NOMO-1 treated with DMSO at 0.1 percent for 48 hours (cell line): ENCODE results near the gene EFEMP2.

Experiments
- DNase-seq: peaks from one replicate; lab custom pipeline; 2025; ENCODE audit not compliant: unreplicated experiment; lab: John Stamatoyannopoulos, UW

The EFEMP2 gene

DNA sequence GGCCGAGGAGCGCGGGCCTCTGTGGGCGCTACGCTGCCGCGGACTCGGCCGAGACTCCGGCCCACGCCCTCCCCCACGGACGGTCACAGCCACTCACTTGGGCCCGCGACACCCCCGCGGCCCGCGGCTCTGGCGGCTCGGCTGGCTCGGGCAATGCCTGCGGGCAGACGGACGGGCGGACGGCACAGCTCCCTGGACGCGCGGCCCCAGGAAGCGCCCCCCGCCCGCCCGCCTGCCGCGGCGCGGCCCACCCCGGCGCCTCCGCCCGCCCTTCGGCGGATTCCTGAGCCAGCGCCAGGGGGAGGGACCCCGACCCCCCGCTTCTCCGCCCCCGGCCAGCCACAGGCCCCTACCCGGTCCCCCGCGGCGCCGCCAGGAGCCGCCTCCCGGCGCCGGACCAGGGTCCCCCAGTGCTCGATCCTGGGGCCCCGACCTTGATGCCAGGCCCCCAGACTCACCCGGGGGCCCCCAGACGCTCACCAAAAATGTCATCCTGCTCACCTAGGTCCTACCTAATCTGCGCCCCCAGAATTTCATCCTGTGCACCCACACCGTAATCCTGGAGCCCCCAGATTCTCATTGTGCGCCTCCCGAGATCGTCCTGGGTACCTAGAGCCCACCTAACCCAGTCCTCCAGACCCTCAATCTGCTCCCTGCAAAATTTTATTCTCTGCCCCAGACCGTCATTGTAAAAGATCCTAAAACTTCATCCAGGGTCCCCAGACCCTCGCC lies at the start of gene EFEMP2:
Gene EFEMP2, minus strand, starts transcription at position 215 of the 732 bp plus-strand sequence. CDS start 446 bp downstream, outside the sequence.
- no peak for DNase-seq

DNA sequence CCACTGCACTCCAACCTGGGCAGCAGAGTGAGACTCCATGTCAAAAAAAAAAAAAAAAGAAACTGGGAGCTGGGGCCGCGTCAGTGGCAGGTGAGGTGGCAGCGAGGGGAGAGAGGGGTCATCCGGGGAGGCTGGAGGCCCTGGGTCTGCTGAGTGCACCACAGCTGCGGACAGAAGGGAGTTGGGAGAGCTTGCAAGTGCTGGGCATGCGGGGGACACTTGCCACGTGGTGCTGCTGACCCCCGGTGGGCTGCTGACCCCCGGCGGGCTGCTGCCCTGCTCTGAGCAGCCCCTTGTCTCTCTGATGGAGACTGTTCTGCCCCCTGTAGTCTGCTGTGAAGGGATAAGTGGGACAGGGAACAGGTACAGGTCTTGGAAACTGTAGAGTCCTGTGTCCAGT lies 49.3 kb upstream of the EFEMP2 start:
- no peak for DNase-seq

DNA sequence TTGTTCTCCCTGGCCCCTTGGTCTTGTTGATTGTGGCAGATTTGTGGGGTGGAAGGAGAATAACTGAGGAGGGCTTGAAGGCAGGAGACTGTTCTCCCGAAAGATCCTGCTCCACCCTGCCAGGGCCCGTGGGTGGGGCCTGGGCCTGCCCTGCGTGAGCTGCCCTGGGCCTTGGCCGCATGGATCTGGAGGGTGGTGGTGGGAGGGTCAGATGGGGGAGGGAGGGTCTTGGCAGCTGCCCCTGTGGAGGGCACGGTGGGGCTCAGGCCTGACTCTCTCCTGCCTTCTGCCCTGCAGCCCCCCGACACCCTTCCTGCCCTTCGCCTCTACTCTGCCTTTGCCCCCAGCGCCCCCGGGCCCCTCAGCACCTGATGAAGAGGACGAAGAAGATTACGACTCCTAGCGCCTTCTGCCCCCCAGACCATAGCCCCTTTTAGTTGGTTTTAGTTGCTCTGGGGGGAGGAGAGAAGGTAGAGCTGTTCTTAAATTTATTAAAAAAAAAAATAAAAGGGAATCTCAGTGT lies 48.5 kb upstream of the EFEMP2 start:
- DNase-seq, result no peak

DNA sequence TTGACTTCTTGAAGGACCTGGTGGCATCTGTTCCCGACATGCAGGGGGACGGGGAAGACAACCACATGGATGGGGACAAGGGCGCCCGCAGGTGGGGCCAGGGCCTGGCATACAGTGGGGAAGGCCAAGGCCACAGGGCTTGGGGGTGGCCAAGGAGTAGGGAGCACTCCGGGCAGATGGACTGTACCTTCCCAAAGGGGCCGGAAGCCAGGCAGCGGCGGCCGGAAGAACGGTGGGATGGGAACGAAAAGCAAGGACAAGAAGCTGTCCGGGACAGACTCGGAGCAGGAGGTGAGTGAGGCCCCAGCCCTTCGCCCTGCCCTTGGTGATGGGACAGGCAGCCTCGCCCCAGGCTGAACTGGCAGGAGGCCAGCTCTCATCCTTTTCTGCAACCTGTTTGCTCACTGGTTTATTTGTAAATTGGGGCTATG lies 47.8 kb upstream of the EFEMP2 start:
- DNase-seq, result no peak

DNA sequence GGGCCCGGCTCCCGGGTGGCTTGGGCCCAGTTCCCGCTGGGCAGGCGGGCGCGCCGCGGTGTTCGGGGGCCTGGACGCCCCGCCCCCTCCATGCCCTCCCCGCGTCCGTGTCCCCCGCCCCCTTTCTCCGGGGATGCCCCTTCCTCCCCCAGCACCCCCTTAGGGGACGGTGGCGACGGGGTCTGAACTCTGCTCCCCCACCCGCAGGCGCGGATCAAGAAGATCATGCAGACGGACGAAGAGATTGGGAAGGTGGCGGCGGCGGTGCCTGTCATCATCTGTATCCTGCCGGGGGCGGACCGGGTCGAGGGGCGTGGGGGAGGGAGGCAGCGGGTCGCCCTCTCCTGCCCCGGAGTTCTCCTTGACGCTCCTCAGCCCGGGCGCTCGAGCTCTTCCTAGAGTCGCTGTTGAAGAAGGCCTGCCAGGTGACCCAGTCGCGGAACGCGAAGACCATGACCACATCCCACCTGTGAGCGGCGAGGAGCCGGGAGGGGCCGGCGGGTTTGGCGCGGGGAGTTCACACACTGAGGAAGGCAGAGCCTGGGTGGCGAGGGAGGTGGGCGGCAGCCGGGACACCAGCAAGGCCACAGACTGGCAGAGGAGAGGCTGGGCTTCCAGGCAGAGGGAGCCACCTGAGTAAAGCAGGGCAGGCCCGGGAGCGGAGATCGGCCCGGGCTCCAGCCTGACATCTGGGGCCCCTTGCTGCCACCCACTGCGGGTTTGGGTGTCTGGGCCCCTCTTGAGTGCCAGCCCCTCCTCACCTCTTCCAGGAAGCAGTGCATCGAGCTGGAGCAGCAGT lies 47.2 kb upstream of the EFEMP2 start:
- DNase-seq, result no peak

DNA sequence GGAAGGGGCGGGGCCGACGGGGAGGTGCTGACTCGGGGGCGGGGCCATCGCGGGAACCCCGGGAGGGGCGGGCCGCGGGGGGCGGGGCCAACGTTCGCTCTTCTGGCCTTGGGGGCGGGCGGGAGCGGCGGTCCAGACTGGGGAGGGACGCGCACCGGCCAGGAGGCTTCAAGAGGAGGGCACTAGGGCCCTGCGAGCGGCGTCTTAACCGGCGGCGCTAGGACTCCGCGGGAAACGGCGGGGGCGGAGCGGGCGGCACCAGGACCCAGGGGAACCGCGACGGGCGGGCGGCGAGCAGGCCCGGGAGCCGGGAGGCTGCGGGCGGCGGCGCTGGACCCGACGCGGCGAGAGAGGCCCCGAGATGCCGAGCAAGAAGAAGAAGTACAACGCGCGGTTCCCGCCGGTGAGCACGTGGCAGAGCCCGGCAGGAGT lies 46.6 kb upstream of the EFEMP2 start, which contains the start of gene DRAP1:
Gene DRAP1, plus strand, starts transcription at position 286 of the 432 bp plus-strand sequence. Its CDS starts 76 bp downstream, at position 362.
- peak; percentile 99 for DNase-seq

DNA sequence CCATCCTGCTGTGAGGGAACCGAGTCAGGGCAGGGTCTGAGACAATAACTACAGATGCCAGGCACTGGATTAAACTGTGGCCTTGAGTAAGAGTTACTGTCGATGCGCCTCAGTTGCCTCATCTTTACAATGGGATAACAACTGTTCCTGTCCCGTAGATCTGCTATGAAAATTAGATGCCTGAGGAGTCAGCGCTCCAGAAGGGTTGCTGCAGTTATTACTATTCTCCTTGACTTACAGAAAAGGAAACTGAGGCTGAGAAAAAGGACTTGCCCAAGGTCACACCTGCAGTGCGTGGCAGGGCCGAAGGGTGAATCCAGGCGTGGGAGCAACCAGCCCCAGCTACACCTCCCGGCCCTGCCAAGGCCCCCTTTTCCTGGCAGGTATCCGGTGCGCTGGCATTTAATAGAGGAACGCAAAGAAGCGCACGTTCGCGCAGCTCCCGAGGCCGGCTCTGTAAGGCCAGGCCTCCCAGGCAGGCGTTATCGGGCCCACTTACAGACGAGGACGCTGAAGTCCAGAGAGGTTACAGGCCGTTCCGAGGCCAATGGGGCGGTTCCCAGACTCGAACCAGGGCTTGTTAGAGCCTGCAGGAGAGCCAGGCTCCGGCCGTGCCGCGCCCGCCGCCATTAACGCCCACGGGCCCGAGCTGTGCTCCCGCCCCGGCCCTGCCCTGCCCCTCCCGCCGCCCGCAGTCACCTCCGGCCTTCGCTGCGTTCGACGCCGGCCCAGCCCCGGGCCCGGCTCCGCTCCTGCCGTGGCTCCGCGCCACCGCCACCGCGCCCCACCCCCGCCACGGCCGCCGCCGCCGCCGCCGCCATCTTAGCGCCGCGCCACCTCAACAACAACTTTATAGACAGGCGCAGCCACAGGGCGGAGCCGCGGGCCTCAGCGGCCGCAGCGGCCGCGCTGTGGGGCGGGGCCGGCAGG lies 45.9 kb upstream of the EFEMP2 start, which contains the start of gene C11orf68:
Gene C11orf68, minus strand, starts transcription at position 852 of the 930 bp plus-strand sequence. Its CDS starts 31 bp downstream, at position 821.
- DNase-seq, result peak; percentile 20

DNA sequence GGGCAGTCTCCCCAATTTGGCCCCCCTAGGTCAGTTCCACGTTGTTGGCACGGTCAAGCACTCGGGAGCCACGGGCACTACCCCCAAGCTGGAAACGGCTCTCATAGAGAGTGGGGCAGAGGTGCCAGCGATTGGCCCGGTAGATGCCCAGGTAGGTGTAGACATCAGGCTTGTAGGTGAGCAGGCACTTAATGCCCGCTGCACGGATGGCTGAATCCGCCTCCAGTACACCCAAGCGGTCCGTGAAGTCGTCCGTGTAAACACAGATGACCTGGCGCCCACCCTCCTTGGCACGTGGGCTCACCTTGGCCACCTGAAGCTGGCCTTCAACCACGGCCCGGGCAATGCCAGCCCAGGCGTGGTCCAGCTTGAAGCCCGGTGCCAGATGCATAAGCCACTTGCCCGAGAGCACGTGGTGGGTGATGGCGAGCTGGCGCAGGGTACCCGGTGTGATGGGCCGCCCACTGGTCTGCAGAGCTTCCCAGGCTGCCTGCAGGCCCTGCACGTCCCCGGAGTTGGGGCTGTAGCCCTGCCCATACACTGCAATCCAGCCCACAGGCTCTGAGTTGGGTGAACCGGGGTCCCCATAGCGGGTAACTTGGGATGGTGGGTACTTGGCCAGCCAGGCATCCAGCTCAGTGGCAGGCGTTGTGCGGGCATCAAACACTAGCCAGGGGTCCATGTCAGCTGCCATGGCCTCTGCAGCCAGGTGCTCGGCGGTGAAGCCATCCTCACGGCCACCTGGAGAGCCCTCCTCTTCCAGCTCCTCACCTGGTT lies 45.0 kb upstream of the EFEMP2 start:
- DNase-seq, result no peak

DNA sequence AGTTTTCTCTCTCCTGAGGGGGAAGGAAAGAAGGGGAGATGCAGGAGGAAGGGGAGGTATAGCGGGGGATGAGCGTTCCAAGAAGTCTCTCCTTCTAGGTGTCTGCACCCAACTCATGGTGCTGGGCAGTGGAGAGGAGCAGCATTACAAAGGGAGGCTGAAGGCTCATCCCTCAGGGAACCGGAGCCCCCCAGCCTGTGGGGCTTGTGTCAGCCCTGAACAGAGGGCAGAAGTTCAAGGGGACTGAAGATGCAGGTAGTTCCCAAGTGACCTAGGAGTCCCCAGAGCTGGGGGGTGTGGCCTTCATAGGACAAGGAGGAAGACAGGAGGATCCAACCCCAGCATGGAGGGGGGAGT lies 44.5 kb upstream of the EFEMP2 start:
- no peak for DNase-seq

DNA sequence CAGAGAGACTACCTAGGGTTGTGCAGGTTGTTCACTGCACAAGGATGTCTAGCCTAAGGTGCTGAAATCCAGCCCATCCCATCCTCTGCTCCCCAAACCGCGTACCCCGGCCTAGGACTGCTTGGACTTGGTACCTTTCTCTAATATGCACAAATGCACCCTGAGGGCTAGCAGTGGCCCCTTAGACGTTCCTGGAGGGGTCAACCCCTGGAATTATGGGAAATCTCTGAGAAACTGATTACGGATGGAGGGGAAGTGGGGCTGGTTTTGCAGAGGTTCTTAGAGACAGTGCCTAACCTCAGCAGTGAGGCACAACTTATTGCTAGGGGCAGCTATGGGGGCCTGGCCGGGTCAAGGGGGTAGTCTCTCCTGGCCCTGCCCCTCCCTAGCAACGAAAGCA lies 43.8 kb upstream of the EFEMP2 start:
- DNase-seq, result no peak

DNA sequence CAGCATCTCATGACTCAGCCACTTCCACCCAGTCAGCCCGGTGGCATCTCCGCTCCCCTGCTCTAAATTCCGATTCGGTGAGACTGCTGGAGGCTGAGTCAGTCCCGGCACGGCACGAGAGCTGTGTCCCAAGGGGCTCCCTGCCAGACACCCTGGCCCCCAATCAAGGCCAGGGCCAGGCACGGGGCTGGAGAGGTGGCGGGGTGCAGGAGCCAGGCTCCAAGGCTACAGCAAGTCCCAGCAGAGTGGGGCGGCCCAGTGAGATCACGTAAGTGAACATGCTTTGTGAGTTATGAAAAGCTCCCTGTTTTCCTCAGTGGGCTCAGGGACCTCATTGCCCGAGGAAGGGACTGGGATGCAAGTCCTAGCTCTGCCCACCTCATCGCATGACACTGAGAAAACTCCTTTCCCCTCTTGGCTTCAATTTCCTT lies 43.2 kb upstream of the EFEMP2 start:
- no peak for DNase-seq

DNA sequence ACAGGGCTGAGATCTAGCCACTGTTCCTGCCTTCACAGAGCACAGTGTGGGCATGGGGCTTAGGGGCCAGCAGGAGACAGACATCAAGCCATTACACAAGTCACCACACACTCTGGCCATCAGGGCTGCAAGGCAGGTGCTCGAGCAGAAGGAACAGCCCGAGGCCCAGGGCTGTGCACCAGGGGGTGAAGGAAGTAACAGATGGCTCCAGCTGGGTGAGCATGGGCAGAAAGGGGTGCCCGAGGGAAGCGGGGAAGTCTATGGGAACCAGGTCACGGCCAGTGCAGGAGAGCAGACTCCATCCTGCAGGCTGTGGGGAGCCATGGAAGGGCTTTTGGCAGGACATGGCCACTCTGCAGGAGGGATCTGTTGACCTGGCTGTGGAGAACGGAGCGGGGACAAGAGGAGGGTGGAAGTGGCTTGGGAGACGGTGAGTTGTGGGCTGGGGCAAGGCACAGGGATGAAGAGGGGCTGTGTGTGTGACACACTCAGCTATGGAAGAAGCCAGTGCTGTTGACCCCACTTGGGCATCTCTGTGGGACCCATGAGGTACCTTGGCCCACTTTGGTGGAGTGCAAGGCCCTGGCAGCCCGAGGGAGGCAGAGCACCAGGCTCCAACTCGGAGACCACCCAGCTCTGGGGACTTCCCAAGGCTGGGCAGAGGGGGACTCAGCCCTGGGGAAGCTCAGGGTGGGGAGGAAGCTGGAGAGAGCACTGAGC lies 42.7 kb upstream of the EFEMP2 start:
- no peak for DNase-seq

DNA sequence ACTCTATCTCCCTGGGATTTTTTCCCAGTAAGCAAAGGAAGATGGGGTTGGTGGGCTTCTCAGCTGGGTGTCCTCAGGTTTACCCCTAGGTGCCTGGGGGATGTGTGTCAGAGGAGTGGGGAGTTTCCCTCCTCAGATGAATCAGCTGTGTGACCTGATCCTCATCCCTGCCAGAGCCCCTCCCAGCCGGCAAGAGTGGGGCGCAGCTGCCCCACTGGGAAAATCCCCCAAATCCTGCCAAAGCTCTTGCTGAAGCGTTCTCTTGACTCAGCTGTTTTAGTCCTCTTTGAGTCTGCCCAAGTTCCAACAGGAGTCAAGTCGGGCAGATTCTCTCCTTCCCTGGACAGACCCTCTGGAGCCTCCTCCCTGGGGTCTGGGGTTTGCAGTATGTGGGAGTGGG lies 40.2 kb upstream of the EFEMP2 start:
- no peak for DNase-seq

DNA sequence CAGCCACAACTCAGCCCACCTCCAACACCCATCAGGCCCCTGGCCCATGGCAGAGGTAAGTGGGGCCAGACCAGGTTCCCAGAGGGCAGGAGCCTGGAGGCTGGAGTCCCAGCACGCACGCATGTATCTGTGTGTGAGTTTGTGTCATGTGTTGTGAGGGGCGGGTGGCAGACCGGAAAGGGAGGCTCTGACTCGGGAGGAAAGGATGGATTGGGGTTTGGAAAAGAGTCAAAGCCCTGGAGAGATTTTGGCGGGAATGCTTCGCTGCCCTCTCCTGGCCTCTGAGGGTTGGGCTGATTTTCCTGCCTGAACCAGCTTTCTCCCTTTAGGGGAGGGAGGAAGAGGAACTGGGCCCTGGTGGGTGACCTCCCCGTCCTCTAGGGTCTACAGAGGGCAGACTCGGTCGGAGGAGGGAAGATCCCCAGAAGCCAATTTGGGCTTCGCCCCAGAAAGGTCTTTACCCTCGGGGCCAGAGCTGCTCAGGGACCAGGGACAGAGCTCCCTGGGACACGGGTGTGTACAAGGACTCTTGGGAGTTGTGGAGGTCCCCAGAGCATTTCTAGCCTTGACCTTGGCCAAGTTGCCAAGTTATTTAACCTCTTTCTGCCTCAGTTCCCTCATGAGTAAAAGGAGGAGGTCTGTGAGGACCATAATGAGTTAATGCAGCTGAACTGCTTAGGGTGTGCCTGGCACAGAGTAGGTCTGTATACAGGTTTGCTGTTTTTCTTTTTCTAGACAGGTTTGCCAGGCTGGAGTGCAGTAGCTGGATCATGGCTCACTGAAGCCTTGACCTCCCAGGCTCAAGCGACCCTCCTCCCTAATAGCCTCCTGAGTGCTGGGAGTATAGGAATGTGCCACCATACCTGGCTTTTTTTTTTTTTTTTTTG lies 39.3 kb upstream of the EFEMP2 start:
- peak; percentile 18 for DNase-seq

DNA sequence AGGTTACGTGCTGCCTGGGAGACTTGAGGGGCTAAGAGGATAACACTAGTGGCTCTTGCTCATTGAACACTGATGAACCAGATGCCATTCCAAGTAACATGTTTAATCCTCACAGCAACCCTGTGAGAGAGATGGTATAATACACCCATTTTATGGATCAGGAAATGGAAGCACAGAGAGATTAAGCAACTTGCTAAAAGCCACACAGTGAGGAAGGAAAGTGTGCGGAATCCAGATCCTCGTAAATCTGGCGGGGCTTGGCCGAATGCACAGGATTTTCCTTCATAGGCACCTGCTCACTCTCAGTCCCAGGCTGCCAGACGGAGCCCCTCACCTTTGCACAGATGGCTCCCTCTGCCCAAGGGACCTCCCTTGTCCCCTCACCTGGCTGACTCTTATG lies 35.3 kb upstream of the EFEMP2 start:
- DNase-seq, result no peak

DNA sequence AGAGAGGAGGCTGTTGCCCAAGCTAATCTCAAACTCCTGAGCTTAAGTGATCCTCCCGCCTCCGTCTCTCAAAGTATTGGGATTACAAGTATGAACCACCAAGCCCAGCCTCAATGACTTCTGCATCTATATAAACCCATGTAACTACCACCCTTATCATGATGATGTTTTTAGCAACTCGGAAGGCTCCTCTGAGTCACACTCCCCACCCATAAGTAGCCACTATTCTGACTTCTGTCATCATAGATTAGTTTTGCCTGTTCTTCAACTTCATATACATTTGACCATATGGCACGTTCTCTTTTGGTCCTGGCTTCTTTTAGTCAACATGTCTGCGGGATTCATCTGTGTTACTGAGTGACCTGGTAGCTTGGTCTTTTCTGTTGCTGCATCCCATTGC lies 34.0 kb upstream of the EFEMP2 start:
- no peak for DNase-seq

DNA sequence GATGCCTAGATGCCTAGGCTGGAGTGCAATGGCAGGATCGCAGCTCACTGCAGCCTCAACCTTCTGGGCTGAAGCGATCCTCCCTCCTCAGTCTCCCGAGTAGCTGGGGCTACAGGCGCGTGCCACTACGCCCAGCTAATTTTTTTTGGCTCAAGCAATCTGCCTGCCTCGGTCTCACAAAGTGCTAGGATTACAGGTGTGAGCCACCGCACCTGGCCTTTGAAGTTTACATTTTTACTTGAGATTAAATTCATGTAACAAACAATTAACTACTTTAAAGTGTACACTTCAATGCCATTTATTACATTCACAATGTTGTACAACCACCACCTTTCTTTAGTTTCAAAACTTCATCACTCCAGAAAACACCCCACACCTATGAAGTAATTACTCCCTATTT lies 31.1 kb upstream of the EFEMP2 start:
- DNase-seq, result no peak

DNA sequence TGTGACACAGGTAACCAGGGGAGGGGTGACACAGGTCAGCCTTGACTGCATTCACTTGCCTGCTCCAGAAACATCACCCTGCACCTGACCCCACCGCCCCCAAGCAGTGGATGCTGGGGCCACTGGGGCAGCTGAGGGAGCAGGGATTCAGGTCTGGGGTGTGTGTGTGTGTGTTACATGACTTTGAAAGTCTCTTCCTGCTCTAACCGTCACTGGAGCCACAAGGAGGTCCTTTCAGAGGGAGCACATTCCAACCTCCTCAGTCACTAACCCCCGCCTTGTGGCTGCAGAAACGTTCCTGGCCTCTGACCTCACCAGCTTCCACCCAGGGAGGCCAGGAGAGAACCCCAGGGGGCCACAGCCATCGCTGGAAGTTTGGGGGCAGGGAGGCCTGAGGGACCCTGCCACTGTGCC lies 30.5 kb upstream of the EFEMP2 start:
- no peak for DNase-seq

DNA sequence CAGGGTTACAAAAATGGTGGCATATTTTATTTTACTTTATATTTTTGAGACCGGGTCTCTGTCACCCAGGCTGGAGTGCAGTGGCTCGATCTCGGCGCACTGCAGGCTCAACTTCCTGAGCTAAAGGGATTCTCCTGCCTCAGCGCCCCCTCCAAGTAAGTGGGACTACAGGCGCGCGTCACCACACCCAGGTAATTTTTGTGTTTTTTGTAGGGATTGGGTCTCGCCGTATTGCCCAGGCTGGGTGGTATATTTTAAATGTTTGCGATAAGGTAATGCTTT lies 28.2 kb upstream of the EFEMP2 start:
- DNase-seq, result no peak
